Subcutaneous adipose tissue (tissue), 4 donors: Measurements from ENCODE around the gene LRRC58. TPM values are rescaled to one million over a fixed set of nuclear protein-coding genes. Genes with fewer than 3 reads are reported as not detected.

Source experiments
- CTCF ChIP-seq: fragments of 450-650 bp; IDR thresholded peaks from one replicate; pipeline ENCODE4 v1.5.1; 2016; ENCODE audit warnings: low read depth, mild to moderate bottlenecking, control low read depth, antibody characterized with exemption, moderate library complexity
- total RNA-seq, 4 donors: library from RNA; depleted of rRNA; stranded (reverse); fragments of >200 nt; gene quantifications; one replicate each; pipeline ENCODE4 v1.1.0, GENCODE V29; 2016

Gene LRRC58
- total RNA-seq, 4 donors from 2014 or later: 32.0 to 45.8 (median 38.0) TPM

GRCh38 chr3:120353463-120353862, 4.3 kb upstream of the LRRC58 start:
- TF ChIP-seq CTCF: no peak

- TF ChIP-seq CTCF: no peak
Measured at GRCh38 chr3:120352017-120352416, 2.9 kb upstream of the LRRC58 start.

DNA sequence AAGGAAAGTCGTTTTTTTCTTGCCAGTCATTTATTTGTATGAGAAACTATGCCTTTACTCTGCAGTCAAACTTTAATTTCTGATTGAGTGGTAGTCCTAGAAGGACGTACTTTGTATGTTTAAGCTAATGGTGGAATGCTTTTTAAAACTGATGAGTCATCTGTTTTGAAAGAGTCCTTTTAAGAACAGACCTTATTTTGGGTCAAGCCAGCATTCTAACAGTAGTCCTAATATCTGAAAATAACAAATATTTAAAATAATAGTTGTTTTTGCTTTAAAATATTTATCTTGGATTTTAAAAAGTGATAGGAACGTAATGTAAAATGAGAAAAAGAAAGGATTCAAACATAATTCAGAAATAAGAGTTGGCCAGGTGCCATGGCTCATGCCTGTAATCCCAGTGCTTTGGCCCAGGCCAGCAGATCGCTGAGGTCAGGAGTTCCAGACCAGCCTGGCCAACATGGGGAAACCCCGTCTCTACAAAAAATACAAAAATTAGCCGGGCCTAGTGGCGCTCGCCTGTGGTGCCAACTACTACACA, 1.3 kb upstream of the LRRC58 start:
- TF ChIP-seq CTCF: no peak

DNA sequence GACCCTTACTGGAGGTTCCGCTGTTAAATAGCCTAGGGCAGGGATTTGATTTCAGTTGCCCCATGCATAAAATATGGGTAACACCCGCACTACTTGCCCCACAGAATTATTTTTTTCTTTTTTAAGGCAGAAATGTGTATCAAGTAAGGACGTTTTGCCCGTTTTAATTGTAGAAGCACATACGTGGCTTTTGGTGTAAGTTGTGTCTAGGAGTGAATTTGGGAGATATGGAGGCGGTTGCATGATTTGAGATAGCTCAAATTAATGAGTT, 636 bp upstream of the LRRC58 start:
- no peak for TF ChIP-seq CTCF

GRCh38 chr3:120348065-120348990, 826 bp downstream of the LRRC58 start:
- no peak for TF ChIP-seq CTCF

GRCh38 chr3:120344349-120344748, 4.8 kb downstream of the LRRC58 start:
- TF ChIP-seq CTCF: no peak

DNA sequence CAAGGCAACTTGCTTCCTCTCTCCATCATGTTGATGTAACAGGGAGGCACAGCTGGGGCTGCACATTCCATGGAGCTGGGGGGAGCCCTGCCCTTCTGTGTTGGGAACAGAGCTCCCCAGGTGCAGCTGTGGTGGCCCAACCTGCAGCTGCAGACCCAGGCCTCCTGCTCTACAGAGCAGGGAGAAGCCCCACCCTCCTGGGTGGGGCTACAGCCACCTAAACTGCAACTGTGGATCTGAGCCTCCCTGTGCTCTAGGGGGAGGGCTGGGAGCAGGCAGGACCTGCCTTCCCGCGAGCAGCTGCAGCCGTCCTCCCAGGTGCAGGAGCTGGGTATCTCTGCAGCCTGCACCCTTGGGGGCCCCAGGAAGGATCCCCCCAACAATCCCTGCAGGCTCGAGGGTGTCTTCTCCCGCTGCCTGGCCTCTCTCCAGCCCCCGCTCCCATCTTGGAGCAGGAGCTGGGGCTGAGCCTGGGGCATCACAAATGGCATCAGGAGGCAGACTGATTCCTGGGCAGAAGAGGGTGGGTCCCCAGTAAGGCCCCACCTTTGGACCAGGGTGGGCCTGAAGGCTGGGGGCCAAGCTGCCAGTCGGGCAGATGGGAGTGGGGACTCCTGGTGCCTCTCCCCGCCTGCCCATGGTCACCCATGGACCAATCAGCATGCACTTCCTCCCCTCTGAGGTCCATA, 7.4 kb downstream of the LRRC58 start:
- no peak for TF ChIP-seq CTCF
